ENCODE results near the gene AADACL3.

DNA sequence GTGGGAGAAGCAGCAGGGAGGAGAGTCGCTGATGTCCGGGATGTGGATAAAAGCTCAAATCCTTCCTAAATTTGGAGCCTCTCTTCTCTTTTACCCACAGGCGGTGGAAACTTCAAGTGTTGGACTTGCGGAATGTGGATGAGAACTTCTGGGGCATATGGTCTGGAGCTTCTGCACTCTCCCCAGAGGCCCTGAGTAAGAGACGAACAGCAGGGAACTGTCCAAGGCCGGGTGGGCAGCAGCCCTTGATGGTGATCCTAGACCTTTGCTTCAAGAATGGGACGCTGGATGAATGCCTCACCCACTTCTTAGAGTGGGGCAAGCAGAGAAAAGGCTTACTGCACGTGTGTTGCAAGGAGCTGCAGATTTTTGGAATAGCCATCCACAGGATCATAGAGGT is 59.5 kb downstream of the AADACL3 start:
- TF ChIP-seq POLR2AphosphoS5 (IDR thresholded peaks at IDR 0.05) (no peak), POLR2A (IDR thresholded peaks at IDR 0.05) (no peak)
- TF ChIP-seq, protein P1, sequence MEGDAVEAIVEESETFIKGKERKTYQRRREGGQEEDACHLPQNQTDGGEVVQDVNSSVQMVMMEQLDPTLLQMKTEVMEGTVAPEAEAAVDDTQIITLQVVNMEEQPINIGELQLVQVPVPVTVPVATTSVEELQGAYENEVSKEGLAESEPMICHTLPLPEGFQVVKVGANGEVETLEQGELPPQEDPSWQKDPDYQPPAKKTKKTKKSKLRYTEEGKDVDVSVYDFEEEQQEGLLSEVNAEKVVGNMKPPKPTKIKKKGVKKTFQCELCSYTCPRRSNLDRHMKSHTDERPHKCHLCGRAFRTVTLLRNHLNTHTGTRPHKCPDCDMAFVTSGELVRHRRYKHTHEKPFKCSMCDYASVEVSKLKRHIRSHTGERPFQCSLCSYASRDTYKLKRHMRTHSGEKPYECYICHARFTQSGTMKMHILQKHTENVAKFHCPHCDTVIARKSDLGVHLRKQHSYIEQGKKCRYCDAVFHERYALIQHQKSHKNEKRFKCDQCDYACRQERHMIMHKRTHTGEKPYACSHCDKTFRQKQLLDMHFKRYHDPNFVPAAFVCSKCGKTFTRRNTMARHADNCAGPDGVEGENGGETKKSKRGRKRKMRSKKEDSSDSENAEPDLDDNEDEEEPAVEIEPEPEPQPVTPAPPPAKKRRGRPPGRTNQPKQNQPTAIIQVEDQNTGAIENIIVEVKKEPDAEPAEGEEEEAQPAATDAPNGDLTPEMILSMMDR (IDR thresholded peaks at IDR 0.05), result no peak

Data from gastroesophageal sphincter (tissue), 3 donors.